ENCODE measurements around the gene ELANE. TPM values are rescaled to one million over a fixed set of nuclear protein-coding genes. Genes with fewer than 3 reads are reported as not detected.
A peak's percentile ranks its signal among the peaks of the same experiment; 100 is the strongest.

ELANE gene
- total RNA-seq, 1 donor = 0.09 TPM

GRCh38 chr19:902093-902370 is 49.9 kb downstream of the ELANE start:
- TF ChIP-seq CTCF (IDR thresholded peaks at IDR 0.05; ENCODE audit: insufficient read depth, low read length) = no peak
- no peak overlapping the region for H3K4me3 ChIP-seq (ENCODE audit: low read depth, low read length)
- DNase-seq (ENCODE audit: low read depth) = no peak

GRCh38 chr19:902446-903226 is 50.5 kb downstream of the ELANE start:
- no peak overlapping the region for H3K4me3 ChIP-seq (ENCODE audit: low read depth, low read length)
- DNase-seq (ENCODE audit: low read depth) = no peak
- TF ChIP-seq CTCF (IDR thresholded peaks at IDR 0.05; ENCODE audit: insufficient read depth, low read length) = no peak

DNA sequence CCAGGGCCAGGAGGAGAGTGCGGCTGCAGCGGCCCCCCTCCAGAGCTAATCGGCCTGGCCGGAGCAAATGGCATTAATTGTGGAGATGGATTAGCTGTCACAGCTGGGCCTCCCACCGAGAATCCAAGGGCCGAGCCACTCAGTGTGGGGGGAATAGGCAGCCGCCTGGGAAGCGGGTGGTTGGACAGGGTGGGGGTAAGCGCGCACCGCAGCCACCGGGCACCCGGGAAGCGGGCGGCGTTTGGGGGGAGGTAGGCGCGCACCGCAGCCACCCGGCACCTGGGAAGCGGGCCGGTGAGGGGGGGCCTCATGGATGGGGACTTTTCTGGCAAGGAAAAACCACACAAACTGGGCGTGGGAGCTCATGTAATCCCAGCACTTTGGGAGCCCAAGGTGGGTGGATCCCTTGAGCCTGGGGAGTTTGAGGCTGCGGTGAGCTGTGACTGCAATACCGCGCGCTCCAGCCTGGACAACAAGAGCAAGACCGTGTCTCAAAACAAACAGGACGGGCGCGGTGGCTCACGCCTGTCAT is 51.2 kb downstream of the ELANE start:
- DNase-seq (ENCODE audit: low read depth) = no peak
- no peak overlapping the region for H3K4me3 ChIP-seq (ENCODE audit: low read depth, low read length)
- no peak for TF ChIP-seq CTCF (IDR thresholded peaks at IDR 0.05; ENCODE audit: insufficient read depth, low read length)

GRCh38 chr19:904545-904944 is 52.4 kb downstream of the ELANE start:
- H3K4me3 ChIP-seq (ENCODE audit: low read depth, low read length) = no peak overlapping the region
- TF ChIP-seq CTCF (IDR thresholded peaks at IDR 0.05; ENCODE audit: insufficient read depth, low read length) = no peak
- no peak for DNase-seq (ENCODE audit: low read depth)

Small RNA genes within 50 kb of the gene (small RNA-seq; reads per million reads assigned to genes)
- gene MIR3187 (not detected), gene RNU6-9 (2.9 reads per million, percentile 80 among the genes with 10 or more reads in this experiment)

Other genes with a start within 250 kb of the ELANE start
- gene POLRMT, start 218.8 kb upstream of the ELANE start, total RNA-seq (ENCODE audit: low replicate concordance) = 13.5 and 22.0 TPM in 2 replicates
- 0.27 TPM in 1 of 2 replicates, not detected in the other for gene FGF22, start 212.4 kb upstream of the ELANE start, total RNA-seq (ENCODE audit: low replicate concordance)
- 24.5 and 28.9 TPM in 2 replicates for gene RNF126, start 189.1 kb upstream of the ELANE start, total RNA-seq (ENCODE audit: low replicate concordance)
- 14.8 and 148 TPM in 2 replicates for gene FSTL3, start 175.9 kb upstream of the ELANE start, total RNA-seq (ENCODE audit: low replicate concordance)
- gene PRSS57, start 156.9 kb upstream of the ELANE start, total RNA-seq (ENCODE audit: low replicate concordance) = not detected in 2 replicates
- gene PALM, start 143.4 kb upstream of the ELANE start, total RNA-seq (ENCODE audit: low replicate concordance) = 5.7 and 198 TPM in 2 replicates
- gene MISP, start 101.2 kb upstream of the ELANE start, total RNA-seq (ENCODE audit: low replicate concordance) = 0.09 TPM in 1 of 2 replicates, not detected in the other
- 30.9 and 121 TPM in 2 replicates for gene PTBP1, start 54.9 kb upstream of the ELANE start, total RNA-seq (ENCODE audit: low replicate concordance)
- 0.18 and 0.33 TPM in 2 replicates for gene PLPPR3, start 30.3 kb upstream of the ELANE start, total RNA-seq (ENCODE audit: low replicate concordance)
- not detected in 2 replicates for gene AZU1, start 24.5 kb upstream of the ELANE start, total RNA-seq (ENCODE audit: low replicate concordance)
- gene PRTN3, start 11.3 kb upstream of the ELANE start, total RNA-seq (ENCODE audit: low replicate concordance) = not detected in 2 replicates
- 25.8 and 161 TPM in 2 replicates for gene CFD, start 7.4 kb downstream of the ELANE start, total RNA-seq (ENCODE audit: low replicate concordance)
- 21.0 and 24.5 TPM in 2 replicates for gene MED16, start 40.9 kb downstream of the ELANE start, total RNA-seq (ENCODE audit: low replicate concordance)
- gene RNU6-9, start 41.2 kb downstream of the ELANE start, total RNA-seq (ENCODE audit: low replicate concordance) = not detected in 2 replicates
- 8.4 and 25.8 TPM in 2 replicates for gene R3HDM4, start 60.9 kb downstream of the ELANE start, total RNA-seq (ENCODE audit: low replicate concordance)
- gene KISS1R, start 65.0 kb downstream of the ELANE start, total RNA-seq (ENCODE audit: low replicate concordance) = not detected in 2 replicates
- gene ARID3A, start 73.7 kb downstream of the ELANE start, total RNA-seq (ENCODE audit: low replicate concordance) = 3.7 and 11.2 TPM in 2 replicates
- gene WDR18, start 132.0 kb downstream of the ELANE start, total RNA-seq (ENCODE audit: low replicate concordance) = 16.5 and 45.0 TPM in 2 replicates
- 0.45 and 0.74 TPM in 2 replicates for gene GRIN3B, start 148.1 kb downstream of the ELANE start, total RNA-seq (ENCODE audit: low replicate concordance)
- gene TMEM259, start 168.8 kb downstream of the ELANE start, total RNA-seq (ENCODE audit: low replicate concordance) = 44.7 and 49.9 TPM in 2 replicates
- not detected in 2 replicates for gene RNU6-2, start 169.2 kb downstream of the ELANE start, total RNA-seq (ENCODE audit: low replicate concordance)
- 96.0 and 101 TPM in 2 replicates for gene CNN2, start 174.3 kb downstream of the ELANE start, total RNA-seq (ENCODE audit: low replicate concordance)
- gene ABCA7, start 187.8 kb downstream of the ELANE start, total RNA-seq (ENCODE audit: low replicate concordance) = 3.5 and 21.6 TPM in 2 replicates
- gene ARHGAP45, start 214.9 kb downstream of the ELANE start, total RNA-seq (ENCODE audit: low replicate concordance) = 0.18 TPM in 1 of 2 replicates, not detected in the other
- gene POLR2E, start 243.1 kb downstream of the ELANE start, total RNA-seq (ENCODE audit: low replicate concordance) = 27.7 and 91.2 TPM in 2 replicates

Measured in fibroblast of the aortic adventitia (primary cell).